Measurements from ENCODE around the gene MXRA7.
"Not testable (repeated sequence)": the region's sequence is repeated elsewhere in the genome, so short reads cannot be mapped to it uniquely, and the experiment has no call there.

MXRA7 gene

GRCh38 chr17:76640550-76641380 lies 70.0 kb downstream of the MXRA7 start:
- Histone ChIP-seq H3K27ac (no peak overlapping the region), H3K27me3 (peaks cover 0 to 9% of the 10 kb centered on the region in 2 donors), H3K4me1 (no peaks in the 10 kb centered on the region), H3K4me3 (no peak overlapping the region), H3K36me3 (no peaks in the 10 kb centered on the region), H3K9me3 (no peaks in the 10 kb centered on the region)
- intact Hi-C loops (cut with DNase I; ENCODE audit: low total_unique reads), result no loop called here
- DNase-seq, result no peak
- TF ChIP-seq CTCF (IDR thresholded peaks at IDR 0.05), result no peak

- DNase-seq, result no peak
- no peak for TF ChIP-seq CTCF (IDR thresholded peaks at IDR 0.05)
- no peaks in the 10 kb centered on the region for H3K9me3 ChIP-seq
- H3K4me1 ChIP-seq, result no peaks in the 10 kb centered on the region
- H3K27me3 ChIP-seq, result peaks cover 0 to 16% of the 10 kb centered on the region in 2 donors
- intact Hi-C loops (cut with DNase I; ENCODE audit: low total_unique reads), result no loop called here
- H3K27ac ChIP-seq, result no peak overlapping the region
- H3K36me3 ChIP-seq, result no peaks in the 10 kb centered on the region
- H3K4me3 ChIP-seq, result no peak overlapping the region
These were observed 72.5 kb downstream of the MXRA7 start for GRCh38 chr17:76638263-76638662.

- H3K27ac ChIP-seq; H3K4me1 ChIP-seq; H3K36me3 ChIP-seq; H3K4me3 ChIP-seq; H3K9me3 ChIP-seq; intact Hi-C loops (cut with DNase I; ENCODE audit: low total_unique reads); DNase-seq: not testable (repeated sequence)
- H3K27me3 ChIP-seq, result peaks cover 0 to 16% of the 10 kb centered on the region in 2 donors
These were observed 74.1 kb downstream of the MXRA7 start for GRCh38 chr17:76636486-76637206.

- DNase-seq, result no peak
- Histone ChIP-seq H3K27me3 (peaks cover 0 to 16% of the 10 kb centered on the region in 2 donors), H3K4me3 (no peak overlapping the region), H3K36me3 (no peaks in the 10 kb centered on the region), H3K27ac (no peak overlapping the region), H3K4me1 (no peaks in the 10 kb centered on the region), H3K9me3 (no peaks in the 10 kb centered on the region)
- TF ChIP-seq CTCF (IDR thresholded peaks at IDR 0.05), result no peak
- intact Hi-C loops (cut with DNase I; ENCODE audit: low total_unique reads), result no loop called here
These were observed 75.0 kb downstream of the MXRA7 start for GRCh38 chr17:76635659-76636360.

- peaks cover 0 to 16% of the 10 kb centered on the region in 2 donors for H3K27me3 ChIP-seq
- H3K4me1 ChIP-seq, result no peaks in the 10 kb centered on the region
- no peak overlapping the region for H3K4me3 ChIP-seq
- intact Hi-C loops (cut with DNase I; ENCODE audit: low total_unique reads), result no loop called here
- H3K9me3 ChIP-seq, result no peaks in the 10 kb centered on the region
- DNase-seq, result no peak
- H3K27ac ChIP-seq, result no peak overlapping the region
- no peak for TF ChIP-seq CTCF (IDR thresholded peaks at IDR 0.05)
- H3K36me3 ChIP-seq, result no peaks in the 10 kb centered on the region
These were observed 75.7 kb downstream of the MXRA7 start for GRCh38 chr17:76635039-76635438.

Data from tibial artery (tissue), 4 donors.